Panc1 (cell line): Measurements from ENCODE around the gene UXS1.

ENCODE experiments used
- CTCF ChIP-seq: fragments of 450-650 bp; IDR thresholded peaks from 2 replicates; pipeline ENCODE4 v1.5.1; 2017; ENCODE audit warnings: mild to moderate bottlenecking
- POLR2AphosphoS5 ChIP-seq: IDR thresholded peaks from 2 replicates; pipeline ENCODE4 v1.6.1; 2012; ENCODE audit warnings: mild to moderate bottlenecking, low read depth, low read length, moderate library complexity

GRCh38 chr2:106201661-106202060 lies 7.6 kb upstream of the UXS1 start:
- TF ChIP-seq CTCF (no peak), POLR2AphosphoS5 (no peak)
